Upper lobe of left lung (tissue), 6 donors: ENCODE measurements around the gene MBD5. TPM values are rescaled to one million over a fixed set of nuclear protein-coding genes. Genes with fewer than 3 reads are reported as not detected.

Experiments
- ATAC-seq, 2 donors: fragments of 200-7000 bp; cut with Tn5 transposase; one replicate each; pipeline ENCODE4 v1.9.1; 2022; ENCODE audit warnings: mild to moderate bottlenecking in 2 of 2, moderate library complexity in 2 of 2; ENCODE audit not compliant: low FRiP score in 2 of 2
- DNase-seq, 2 donors: peaks; one replicate each; pipeline ENCODE4 v3.0.0-alpha.2; 2019 to 2020
- H3K27ac ChIP-seq, 4 donors: fragments of 200-600 bp; sonication (generic); one replicate each; pipeline ENCODE4 v1.5.1; 2016 to 2019
- H3K27me3 ChIP-seq, 4 donors: fragments of 200-600 bp; sonication (generic); one replicate each; pipeline ENCODE4 v1.5.1; 2017 to 2019
- H3K36me3 ChIP-seq, 4 donors: fragments of 200-600 bp; sonication (generic); one replicate each; pipeline ENCODE4 v1.5.1; 2016 to 2019
- H3K4me1 ChIP-seq, 4 donors: fragments of 200-600 bp; sonication (generic); one replicate each; pipeline ENCODE4 v1.5.1; 2018 to 2019
- H3K4me3 ChIP-seq, 4 donors: fragments of 200-600 bp; sonication (generic); one replicate each; pipeline ENCODE4 v1.5.1; 2017 to 2019; ENCODE audit warnings: mild to moderate bottlenecking in 2 of 4, moderate library complexity in 1 of 4
- H3K9me3 ChIP-seq, 4 donors: fragments of 200-600 bp; sonication (generic); one replicate each; pipeline ENCODE4 v1.5.1; 2018 to 2019
- CTCF ChIP-seq, 6 experiments: fragments of 450-650 bp in 4 of 6; fragments of 200-600 bp in 2 of 6; sonication (generic) in 2 of 6; IDR thresholded peaks; one replicate each; pipeline ENCODE4 v1.5.1; 2016 to 2019; ENCODE audit warnings: antibody characterized with exemption in 6 of 6
- EP300 ChIP-seq, 4 donors: sonication (generic); formaldehyde crosslinking; IDR thresholded peaks; one replicate each; pipeline ENCODE4 v1.5.1; 2017; ENCODE audit warnings: antibody characterized with exemption in 4 of 4, control low read depth in 2 of 4
- POLR2A ChIP-seq, 4 donors: fragments of 450-650 bp; IDR thresholded peaks; one replicate each; pipeline ENCODE4 v1.5.1; 2016 to 2017; ENCODE audit warnings: antibody characterized with exemption in 4 of 4, mild to moderate bottlenecking in 2 of 4
- POLR2AphosphoS5 ChIP-seq, 2 donors: sonication (generic); formaldehyde crosslinking; IDR thresholded peaks; one replicate each; pipeline ENCODE4 v1.5.1; 2017; ENCODE audit warnings: antibody characterized with exemption in 2 of 2
- WGBS, 2 donors: methylation state at CpG; one replicate each; pipeline ENCODE4 v1.1.5; 2017 to 2018; 5-methylcytosine and 5-hydroxymethylcytosine counted together
- total RNA-seq, 6 donors: library from RNA; depleted of rRNA in 4 of 6; stranded (reverse); fragments of >200 nt in 4 of 6; gene quantifications; one replicate each; pipeline versions ENCODE4 v1.1.0 to v1.2.1, GENCODE V29; 2016 to 2021
- donor health status: DM: no; HTN: no; CAD: no; lungs with moderate emphysema.
- donor health status: DM: no; HTN: yes; CAD: no; lungs with severe emphysema.

Gene MBD5
- total RNA-seq, 6 donors from 2014 or later, result 22.6 to 99.5 (median 27.5) TPM

- Histone ChIP-seq H3K4me1 (no peaks in the 10 kb centered on the region), H3K27ac (no peak overlapping the region), H3K9me3 (peaks cover 0 to 7% (median 0%) of the 10 kb centered on the region in 4 donors), H3K4me3 (no peak overlapping the region), H3K36me3 (peaks cover 0 to 20% (median 2%) of the 10 kb centered on the region in 4 donors), H3K27me3 (no peaks in the 10 kb centered on the region)
- ATAC-seq, result no peak
- DNase-seq, result no peak
- WGBS, 2 donors, result 84 to 87% methylated on average over 1 of the region's 1 CpG
- no peak for TF ChIP-seq POLR2AphosphoS5 (IDR thresholded peaks at IDR 0.05)
- TF ChIP-seq EP300 (IDR thresholded peaks at IDR 0.05), result no peak
Observed at GRCh38 chr2:148234143-148234542, 213.3 kb downstream of the MBD5 start.

GRCh38 chr2:148237911-148238310, 217.0 kb downstream of the MBD5 start:
- TF ChIP-seq EP300 (IDR thresholded peaks at IDR 0.05) (no peak), POLR2A (IDR thresholded peaks at IDR 0.05) (no peak), CTCF (IDR thresholded peaks at IDR 0.05) (no peak), POLR2AphosphoS5 (IDR thresholded peaks at IDR 0.05) (no peak)
- no peaks in the 10 kb centered on the region for H3K27me3 ChIP-seq
- no peaks in the 10 kb centered on the region for H3K4me1 ChIP-seq
- peaks cover 0 to 7% (median 0%) of the 10 kb centered on the region in 4 donors for H3K9me3 ChIP-seq
- H3K4me3 ChIP-seq, result no peak overlapping the region
- no peak for DNase-seq
- no peak for ATAC-seq
- H3K36me3 ChIP-seq, result peaks cover 0 to 23% (median 2%) of the 10 kb centered on the region in 4 donors
- H3K27ac ChIP-seq, result no peak overlapping the region

GRCh38 chr2:148238561-148238960, 217.7 kb downstream of the MBD5 start:
- Histone ChIP-seq H3K27me3 (no peaks in the 10 kb centered on the region), H3K4me3 (no peak overlapping the region), H3K4me1 (no peaks in the 10 kb centered on the region), H3K36me3 (peaks cover 0 to 23% (median 2%) of the 10 kb centered on the region in 4 donors), H3K9me3 (peaks cover 0 to 7% (median 0%) of the 10 kb centered on the region in 4 donors), H3K27ac (no peak overlapping the region)
- no peak for DNase-seq
- no peak for ATAC-seq
- TF ChIP-seq POLR2A (IDR thresholded peaks at IDR 0.05), result no peak
- no peak for TF ChIP-seq POLR2AphosphoS5 (IDR thresholded peaks at IDR 0.05)
- no peak for TF ChIP-seq EP300 (IDR thresholded peaks at IDR 0.05)
- TF ChIP-seq CTCF (IDR thresholded peaks at IDR 0.05), result no peak
- WGBS, 2 donors, result 84 to 95% methylated on average over 4 of the region's 4 CpGs

- no peak for TF ChIP-seq POLR2A (IDR thresholded peaks at IDR 0.05)
- no peak for TF ChIP-seq EP300 (IDR thresholded peaks at IDR 0.05)
- TF ChIP-seq CTCF (IDR thresholded peaks at IDR 0.05), result no peak
- no peak overlapping the region for H3K4me3 ChIP-seq
- 97 to 100% methylated on average over 1 of the region's 1 CpG for WGBS, 2 donors
Observed at GRCh38 chr2:148240838-148241237, 219.9 kb downstream of the MBD5 start.

GRCh38 chr2:148244593-148245292, 223.9 kb downstream of the MBD5 start:
- WGBS, 2 donors, result 78 to 81% methylated on average over 5 of the region's 5 CpGs
- Histone ChIP-seq H3K4me1 (no peaks in the 10 kb centered on the region), H3K4me3 (no peak overlapping the region), H3K27ac (no peak overlapping the region), H3K9me3 (no peaks in the 10 kb centered on the region), H3K27me3 (no peaks in the 10 kb centered on the region), H3K36me3 (peaks cover 0 to 3% (median 0%) of the 10 kb centered on the region in 4 donors)
- DNase-seq, result no peak
- TF ChIP-seq POLR2A (IDR thresholded peaks at IDR 0.05), result no peak
- peak; percentile 34 to 61 for ATAC-seq

More at GRCh38 chr2:148240838-148241237, 219.9 kb downstream of the MBD5 start:
- Histone ChIP-seq H3K36me3 (peaks cover 0 to 17% (median under 1%) of the 10 kb centered on the region in 4 donors), H3K27ac (no peak overlapping the region), H3K4me1 (no peaks in the 10 kb centered on the region), H3K9me3 (peaks cover 0 to 7% (median 0%) of the 10 kb centered on the region in 4 donors), H3K27me3 (no peaks in the 10 kb centered on the region)
- no peak for ATAC-seq
- no peak for DNase-seq

- 97 to 100% methylated on average over 5 of the region's 5 CpGs for WGBS, 2 donors
- Histone ChIP-seq H3K27ac (no peak overlapping the region), H3K36me3 (no peaks in the 10 kb centered on the region), H3K9me3 (peaks cover 0 to 10% (median 0%) of the 10 kb centered on the region in 4 donors), H3K4me1 (no peaks in the 10 kb centered on the region), H3K27me3 (no peaks in the 10 kb centered on the region), H3K4me3 (no peak overlapping the region)
- no peak for DNase-seq
- ATAC-seq, result no peak
- TF ChIP-seq CTCF (IDR thresholded peaks at IDR 0.05) (no peak), POLR2AphosphoS5 (IDR thresholded peaks at IDR 0.05) (no peak), POLR2A (IDR thresholded peaks at IDR 0.05) (no peak), EP300 (IDR thresholded peaks at IDR 0.05) (no peak)
Observed at GRCh38 chr2:148251993-148252392, 231.1 kb downstream of the MBD5 start.
